Stimulated activated CD8-positive, alpha-beta memory T cell treated with anti-CD3 and anti-CD28 coated beads, Interleukin-15, amount 100 ng/mL, for 48 hours (primary cell): ENCODE results near the gene CLIC3.
"Not testable (repeated sequence)": the region's sequence is repeated elsewhere in the genome, so short reads cannot be mapped to it uniquely, and the experiment has no call there.

Experiments
- DNase-seq, 2 donors: peaks; one replicate each; pipeline ENCODE4 v3.0.0-alpha.2; 2020; ENCODE audit warnings: low read depth in 2 of 2

Gene CLIC3

DNA sequence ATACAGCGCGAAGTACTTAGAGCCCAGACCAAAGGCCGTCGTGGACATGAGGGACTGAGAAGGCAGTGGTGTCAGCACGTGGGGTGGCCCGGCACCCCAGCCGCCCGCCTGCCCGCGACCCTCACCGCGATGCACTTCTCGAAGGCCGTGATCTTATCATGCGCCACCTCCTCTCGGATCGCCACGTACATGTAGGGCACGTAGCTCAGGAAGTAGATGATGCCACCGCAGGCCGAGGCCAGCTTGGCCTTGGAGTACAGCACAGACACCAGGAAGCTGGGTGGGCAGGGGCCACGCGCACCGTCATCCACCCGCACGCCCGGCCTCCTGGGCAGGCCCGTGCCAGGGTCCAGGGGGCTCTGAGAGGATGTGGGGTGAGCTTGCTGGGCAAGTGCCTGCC is 20.7 kb upstream of the CLIC3 start:
- DNase-seq = no peak

DNA sequence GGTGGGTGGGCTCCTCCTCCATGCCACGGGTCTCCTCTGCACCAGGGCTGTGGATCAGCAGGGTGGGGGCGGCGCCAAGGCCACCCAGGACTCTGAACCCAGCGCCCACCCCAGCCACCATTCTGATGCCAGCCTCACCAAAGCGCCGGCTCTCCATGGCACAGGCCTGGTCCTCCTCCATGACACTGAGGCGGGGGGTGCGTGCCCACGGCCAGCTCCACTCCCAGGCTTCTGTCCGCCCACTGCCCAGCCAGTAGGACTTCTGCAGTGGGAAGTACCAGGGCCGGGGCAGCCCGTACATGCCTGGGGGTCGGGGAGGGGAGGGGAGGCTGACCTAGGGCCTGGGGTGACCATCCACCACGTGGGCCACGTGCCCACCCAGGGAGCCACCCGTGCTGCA is 20.1 kb upstream of the CLIC3 start:
- DNase-seq = no peak

DNA sequence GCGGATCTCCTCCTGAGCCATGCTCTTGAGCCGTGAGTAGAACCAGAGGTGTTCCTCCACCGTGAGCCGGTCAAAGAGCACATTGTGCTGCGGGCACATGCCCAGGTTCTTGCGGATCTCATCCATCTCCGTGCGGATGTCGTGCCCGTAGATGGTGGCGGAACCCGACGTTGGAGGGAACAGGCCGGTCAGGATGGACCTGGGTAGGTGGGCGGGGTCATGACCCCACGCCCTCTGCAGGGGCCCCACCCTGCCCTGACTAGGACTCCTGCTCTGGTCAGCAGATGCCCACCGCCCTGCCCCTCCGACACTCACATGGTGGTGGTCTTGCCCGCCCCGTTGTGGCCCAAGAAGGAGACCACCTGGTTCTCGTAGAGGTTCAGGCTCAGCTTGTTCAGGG is 19.6 kb upstream of the CLIC3 start:
- no peak for DNase-seq

DNA sequence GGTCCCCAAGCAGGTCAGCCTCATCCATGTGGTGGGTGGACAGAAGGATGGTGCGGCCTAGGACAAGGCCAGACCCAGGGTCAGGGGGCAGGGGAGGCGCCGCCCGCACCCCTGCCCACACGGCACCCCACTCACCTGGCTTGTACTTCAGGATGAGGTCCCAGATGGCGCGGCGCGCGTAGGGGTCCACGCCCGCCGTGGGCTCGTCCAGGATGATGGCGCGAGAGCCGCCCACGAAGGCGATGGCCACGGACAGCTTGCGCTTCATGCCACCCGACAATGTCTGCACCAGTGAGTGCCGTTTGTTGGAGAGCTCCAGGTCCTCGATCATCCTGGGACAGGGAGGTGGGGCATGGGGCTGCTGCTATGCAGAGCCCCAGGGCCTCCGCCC is 19.2 kb upstream of the CLIC3 start:
- no peak for DNase-seq

DNA sequence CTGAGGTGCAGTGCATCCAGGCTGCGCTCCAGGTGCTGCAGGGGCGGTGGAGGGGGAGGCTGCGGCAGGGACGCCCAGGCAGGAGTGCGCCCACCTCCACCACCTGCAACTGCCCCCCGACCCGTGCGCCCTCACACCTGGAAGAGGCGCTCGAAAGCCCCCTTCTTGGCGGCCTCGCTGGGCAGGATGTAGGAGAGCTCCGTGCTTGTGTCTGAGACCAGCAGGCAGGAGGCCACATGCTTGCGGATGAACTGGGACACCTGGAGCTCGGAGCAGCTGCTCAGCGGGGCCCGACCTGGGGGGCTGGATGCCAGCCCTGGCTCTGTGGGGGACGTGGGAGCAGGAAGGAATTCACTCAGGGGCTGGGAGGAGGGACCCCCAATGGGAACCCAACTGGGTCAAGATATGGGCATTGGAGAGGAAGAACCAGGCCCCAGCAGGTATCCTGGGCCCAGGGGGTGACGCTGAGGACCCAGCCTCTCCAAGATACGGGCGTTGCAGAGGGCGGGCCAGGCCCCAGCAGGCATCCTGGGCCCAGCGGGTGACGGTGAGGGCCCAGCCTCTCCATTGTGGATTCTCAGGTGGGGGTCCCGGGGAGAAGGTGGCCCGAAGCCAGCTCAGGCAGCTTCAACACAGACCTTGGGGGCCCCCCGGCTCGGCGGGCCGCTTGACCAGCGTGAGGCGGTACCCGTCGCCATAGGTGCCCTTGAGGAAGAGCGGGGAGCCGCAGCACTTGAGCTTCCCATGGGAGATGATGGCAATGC is 18.6 kb upstream of the CLIC3 start:
- no peak for DNase-seq

DNA sequence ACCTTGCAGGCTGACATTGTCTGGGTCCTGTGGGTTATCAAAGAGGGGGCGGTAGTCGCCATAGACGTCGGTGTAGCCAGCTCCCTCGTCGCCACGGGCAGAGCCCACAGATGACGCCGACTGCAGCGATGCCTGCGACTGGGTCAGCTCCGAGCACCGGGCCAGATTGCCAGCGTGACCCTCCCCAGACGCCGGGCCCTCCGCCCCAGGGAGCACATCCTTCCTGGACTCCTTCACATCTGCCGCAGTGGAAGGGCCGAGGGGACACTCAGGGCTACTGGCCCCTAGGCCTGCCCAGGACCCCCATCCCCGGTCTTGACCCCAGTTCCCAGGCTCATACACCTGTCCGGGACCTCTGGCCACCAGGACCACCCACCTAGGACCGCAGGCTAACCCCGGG is 17.8 kb upstream of the CLIC3 start:
- no peak for DNase-seq

DNA sequence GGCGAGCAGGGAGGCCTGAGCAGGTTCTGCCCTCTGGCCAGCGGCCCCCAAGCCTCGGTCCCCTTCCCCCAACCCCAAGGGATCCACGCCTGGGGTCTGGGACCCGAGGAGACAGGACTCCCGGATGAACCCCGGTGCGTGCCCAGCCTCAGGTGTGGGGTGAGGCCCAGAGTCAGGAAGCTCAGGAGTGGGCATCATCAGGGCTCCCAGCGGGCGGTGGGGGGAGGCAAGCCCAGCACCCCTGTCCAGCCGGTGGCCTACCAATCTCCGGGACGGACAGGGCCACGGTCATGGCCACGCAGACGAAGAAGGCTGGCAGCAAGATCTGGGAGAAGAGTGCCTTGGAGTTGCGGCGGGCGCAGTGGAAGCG is 17.2 kb upstream of the CLIC3 start:
- no peak for DNase-seq

DNA sequence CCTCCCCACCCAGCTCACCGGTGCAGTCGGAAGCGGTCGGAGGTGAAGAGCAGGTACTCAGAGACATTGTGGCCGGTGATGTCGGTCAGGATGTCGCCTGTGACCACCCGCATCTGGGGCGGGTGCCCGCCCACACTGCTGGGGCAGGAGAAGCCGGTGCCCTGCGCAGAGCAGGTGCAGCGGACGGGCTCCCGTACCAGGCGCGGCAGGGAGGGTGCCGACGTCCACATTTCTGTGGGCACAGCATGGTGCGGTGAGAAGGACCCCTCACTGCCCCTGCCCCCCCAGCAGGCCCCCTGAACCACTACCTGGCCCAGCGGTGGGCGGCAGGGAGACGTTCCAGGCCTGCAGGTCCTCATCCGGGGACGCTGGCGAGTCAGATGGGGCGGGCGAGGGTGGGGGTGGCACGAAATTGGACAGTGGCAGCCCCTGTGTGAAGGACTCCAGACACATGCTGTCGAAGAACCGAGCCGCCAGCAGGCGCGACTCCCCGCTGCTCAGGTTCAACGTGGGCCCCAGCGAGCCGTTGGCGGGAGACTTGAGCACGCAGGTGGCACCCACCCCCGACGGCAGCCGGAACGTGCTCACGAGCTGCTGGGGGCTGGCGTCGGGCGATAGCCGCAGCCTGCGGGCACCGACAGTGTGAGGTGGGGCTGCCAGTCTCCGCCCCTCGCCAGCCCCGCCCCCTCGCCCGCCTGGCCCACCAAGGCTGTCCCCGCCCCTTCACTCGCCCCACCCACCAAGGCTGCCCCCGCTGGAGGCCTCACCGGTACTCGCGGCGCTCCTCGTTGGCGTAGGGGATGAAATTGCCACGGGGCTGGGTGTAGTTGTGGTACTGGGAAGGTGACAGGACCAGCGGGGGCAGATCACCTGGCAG is 16.6 kb upstream of the CLIC3 start:
- no peak for DNase-seq

DNA sequence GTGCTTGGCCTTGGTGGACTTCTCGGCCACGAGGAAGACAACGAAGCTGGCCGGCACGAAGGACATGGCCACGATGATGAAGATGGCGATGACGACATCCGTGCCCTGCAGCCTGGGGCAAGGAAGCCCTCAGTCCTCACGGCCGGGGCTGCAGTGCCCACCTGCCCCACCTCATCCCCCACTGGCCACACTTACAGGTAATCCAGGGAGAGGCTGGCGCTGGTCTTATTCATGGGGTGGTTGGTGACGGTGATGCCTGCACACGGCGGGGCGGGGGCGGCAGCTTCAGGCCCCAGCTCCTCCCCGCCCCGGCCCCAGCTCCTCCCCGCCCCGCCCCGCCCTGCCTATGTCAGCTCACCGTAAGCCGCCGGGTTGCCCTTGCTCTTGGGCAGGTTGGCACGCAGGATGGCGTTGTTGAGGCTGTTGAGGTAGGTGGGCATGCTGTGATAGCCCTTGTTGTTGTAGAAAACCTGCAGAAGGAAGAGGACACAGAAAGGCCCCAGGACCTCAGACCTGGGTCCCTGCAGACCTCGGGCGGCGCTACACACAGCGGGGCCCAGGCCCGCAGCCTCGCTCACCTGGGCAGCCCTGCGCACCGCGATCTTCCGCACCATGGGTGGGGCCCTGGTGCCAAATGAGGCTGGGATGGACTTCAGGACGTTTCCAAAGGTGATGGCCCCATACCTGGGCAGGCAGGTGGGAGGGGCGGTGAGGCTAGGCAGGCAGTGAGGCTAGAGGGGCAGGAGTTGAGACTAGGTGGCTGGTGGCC is 15.7 kb upstream of the CLIC3 start:
- DNase-seq = no peak

DNA sequence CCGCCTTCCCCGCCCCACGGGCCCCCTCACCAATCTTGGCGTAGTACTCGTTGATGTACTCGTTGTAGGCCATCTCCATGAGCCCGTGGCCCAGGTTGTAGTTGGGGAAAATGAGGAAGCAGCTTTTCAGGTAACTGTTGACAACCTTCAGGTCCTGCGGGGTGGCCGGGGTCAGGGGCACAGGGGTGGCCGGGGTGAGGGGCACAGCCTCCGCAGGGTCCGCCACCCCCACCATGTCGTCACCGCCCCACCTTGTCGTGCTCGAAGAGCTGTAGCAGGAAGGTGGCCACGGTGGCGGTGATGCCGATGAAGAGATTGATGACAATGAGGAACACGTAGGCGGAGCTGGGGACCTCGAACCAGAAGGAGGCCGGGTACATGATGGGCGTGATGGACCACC is 14.8 kb upstream of the CLIC3 start:
- DNase-seq = no peak

DNA sequence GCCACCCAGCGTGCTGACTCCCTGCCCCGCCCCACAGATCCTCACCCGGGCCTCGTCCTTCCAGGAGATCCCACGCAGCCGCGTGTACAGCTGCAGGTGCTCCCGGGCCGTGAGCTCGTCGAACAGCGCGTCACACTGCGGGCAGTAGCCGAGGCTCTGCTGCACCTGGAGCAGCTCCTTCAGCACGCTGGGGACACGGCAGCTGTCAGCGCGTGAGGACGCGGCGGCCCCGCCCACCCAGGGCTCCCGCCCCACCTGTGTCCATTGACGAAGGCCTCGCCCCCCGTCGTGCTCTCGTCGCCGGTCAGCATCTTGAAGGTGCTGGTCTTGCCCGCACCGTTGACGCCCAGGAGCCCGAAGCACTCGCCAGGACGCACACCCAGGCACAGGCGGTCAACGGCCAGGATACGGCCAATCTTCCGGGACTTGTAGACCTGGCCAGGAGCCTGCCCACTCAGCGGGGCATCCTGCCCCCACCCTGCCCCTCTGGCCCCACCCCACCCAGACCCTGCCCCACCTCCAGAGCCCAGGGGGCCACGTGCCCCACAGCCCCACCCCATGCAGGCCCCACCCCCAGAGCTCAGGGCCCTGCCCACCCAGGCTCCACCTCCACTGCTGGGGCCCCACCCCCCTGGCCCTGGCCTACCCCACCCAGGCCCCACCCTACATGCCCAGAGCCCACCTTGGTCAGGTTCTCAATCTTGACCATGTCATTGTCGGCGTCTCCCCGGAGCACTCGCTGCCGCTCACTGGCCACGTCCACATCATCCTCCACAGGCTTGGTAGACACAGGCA is 13.8 kb upstream of the CLIC3 start:
- DNase-seq = no peak

DNA sequence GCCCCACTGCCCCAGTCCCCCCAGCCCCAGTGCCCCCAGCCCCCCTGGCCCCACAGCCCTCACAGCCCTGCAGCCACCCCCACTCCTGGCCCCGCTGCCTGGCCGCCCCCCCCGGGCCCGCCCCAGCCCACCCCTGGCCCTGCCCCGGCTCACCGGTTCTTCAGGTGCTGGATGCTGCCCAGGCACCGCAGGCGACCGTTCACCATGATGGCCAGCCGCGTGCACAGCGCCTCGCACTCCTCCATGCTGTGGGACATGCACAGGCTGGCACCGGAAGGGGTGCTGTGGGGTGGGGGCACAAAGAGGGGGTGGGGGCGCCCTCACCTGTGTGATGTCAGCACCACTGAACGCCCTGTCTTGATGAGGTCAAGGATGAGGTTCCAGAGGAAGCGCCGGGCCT is 12.8 kb upstream of the CLIC3 start:
- DNase-seq = no peak

DNA sequence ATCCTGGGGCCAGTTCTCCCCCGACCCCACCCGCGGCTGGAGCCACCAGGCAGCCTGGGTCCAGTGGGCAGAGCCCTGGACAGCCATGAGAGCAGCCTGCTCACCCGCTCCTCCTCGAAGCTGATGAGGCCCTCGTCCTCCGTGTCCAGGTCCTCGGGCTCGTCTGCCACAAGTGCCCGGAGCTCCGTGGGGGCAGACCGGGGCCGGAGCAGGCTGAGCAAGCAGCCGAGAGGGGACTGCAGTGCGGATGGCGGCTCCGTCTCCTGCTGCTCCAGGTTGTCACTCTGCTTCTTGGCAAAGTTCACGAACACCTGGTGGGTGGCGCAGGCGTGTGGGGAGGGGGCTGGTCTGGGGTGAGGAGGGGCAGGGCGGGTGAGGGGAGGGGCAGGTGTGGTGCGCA is 11.9 kb upstream of the CLIC3 start:
- no peak for DNase-seq

DNA sequence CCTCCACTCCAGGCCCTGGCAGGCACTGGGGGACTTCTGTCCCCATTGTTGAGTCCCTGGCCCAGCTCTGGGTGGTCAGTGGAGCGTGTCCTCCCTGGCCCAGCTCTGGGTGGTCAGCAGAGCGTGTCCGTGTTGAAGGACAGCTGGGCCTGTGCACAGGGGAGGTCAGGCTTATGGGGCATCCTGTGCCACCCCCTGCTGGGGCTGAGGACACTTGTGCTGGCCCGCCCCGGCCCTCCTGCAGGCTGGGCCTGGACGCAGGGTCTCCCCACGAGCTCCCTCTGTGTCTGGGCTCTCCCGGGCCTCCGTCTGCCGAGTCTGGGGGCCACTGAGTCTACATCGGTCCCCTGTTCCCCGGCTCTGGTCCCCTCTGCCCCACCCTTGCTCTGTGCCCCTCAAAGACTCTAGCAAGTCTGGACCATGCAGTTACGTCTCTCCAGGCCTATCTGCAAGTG is 11.5 kb upstream of the CLIC3 start:
- DNase-seq = no peak

DNA sequence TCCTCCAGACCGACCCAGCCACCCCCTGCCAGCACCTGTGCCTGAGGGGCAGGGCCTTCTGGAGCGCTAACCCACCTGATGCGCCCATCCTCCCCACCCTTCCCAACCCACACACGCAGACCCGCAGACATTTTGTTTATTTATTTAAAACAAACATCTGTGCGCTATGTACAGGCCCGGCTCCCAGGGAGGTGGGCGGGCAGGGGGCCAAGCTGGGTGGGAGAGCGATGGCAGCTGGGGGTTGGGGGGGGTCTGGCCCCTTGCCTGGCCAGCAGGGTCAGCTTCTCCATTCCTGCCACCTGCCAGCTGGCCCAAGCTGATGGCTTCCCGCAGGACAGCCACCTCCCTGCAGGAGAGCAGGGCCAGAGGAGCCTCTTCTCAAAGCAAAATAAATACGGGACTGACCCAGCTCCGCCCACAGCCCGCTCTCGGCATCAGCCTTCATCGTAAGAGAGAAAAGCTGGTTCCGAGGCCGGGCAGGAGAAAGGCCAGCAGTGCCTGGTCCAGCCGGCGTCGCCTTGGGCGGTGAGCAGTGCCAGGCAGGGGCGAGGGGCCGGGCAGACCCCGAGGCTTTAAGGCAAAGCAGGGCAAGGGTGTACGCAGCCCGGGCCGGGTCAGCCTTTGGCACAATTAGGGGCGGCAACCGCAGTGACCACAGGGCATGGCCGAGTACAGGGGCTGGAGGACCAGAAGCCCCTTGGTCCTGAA is 10.9 kb upstream of the CLIC3 start:
- no peak for DNase-seq

DNA sequence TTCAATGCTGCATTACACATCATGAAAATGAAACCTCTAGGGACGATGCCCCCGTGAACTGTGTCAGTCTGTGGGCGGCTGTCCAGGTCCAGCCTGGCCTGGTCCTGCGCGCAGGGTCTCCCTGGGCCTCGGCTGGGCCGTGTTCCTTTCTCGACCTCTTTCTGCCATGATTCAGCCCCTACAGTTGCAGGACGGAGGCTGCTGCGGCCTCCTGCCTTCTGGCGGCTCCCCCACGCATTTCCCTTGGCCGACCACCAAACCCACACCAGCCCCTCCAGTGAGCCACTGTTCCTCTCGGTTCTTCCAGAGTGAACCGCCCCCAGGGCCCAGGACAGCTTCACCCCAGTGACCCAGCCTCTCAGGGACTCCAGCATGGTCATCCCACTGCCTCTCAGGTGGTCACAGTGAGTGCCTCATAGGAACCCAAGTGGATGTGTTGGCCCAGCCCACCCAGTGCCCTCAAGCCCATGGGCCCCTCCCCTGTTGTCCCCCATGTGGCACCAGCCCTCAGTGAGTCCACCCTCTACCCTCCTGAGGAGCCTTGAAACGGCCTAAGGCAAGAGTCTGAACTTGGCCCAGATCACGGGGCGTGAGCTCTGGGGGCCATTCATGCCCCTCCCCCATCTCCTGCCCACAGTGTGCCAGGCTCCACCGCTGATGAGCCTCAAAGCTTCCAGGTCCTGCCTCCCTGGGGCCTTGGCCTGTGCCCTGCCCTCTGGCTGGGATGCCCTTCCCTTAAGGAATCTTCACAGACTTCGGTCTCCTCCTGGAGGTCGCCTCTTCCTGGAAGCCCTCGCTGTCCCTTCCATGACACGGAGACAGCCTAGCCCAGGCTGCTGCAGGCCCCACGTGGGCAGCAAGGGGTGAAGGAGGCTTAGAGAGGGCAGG is 10.0 kb upstream of the CLIC3 start:
- DNase-seq = no peak

DNA sequence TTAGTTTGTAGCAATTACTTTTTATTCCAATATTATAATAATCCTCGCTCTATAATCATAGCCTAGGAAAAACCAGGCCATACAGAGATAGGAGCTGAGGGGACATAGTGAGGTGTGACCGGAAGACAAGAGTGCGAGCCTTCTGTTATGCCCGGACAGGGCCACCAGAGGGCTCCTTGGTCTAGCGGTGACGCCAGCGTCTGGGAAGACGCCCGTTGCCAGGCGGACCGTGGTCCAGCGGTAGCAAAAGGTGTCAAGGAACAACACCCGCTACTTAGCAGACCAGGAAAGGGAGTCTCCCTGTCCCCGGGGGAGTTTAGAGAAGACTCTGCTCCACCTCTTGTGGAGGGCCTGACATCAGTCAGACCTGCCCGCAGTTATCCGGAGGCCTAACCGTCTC is 7.9 kb upstream of the CLIC3 start:
- not testable (repeated sequence) for DNase-seq

DNA sequence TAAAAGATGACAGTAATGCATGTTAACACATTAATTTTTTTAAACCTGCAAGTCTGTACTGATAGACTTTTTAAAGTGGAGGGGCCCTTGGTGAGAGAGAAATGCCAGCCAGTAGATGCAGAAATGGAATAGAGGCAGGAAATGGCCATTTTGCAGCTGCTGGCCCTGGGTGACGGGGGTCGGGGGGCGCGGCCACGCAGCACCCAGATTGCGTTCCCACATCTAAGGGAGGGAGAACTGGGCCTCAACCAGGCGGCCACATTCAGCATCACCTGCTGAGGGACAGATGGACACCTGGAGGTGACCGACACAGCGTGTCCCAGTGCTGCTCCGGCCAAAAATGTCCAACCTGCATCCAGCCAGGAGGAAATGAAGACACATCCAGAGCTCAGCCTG is 6.3 kb upstream of the CLIC3 start:
- DNase-seq = no peak

DNA sequence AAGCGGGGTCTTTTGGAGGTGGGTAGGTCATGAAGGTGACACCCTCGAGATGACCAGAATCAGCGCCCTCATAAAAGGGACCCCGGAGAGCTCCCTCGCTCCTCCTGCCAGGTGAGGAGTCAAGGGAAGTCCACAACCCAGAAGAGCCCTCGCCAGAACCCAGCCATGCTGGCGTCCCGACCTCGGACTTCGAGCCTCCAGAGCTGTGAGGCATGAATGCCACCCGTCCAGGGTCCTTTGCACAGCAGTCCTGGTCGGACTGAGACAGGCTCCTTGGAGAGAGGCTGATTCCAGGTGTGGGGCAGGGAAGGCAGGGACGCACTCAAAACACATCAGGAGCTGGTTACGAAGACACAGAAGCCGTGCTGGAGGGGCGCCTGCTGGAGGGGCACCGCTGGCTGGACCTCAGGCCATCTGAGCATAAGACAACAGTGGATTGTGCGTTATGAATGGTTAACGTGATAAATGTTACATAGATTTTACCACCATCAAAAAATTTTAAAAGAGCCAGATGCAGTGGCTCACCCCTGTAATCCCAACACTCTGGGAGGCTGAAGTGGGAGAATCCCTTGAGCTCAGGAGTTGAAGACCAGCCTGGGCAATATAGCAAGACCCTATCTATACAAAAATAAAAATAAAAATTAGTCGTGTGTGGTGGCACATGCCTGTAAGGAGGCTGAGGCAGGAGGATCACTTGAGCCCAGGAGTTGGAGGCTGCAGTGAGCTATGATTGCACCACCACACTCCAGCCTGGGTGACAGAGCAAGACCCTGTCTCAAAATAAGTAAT is 5.7 kb upstream of the CLIC3 start:
- no peak for DNase-seq
